ENCODE measurements around the gene CLTC.

DNA sequence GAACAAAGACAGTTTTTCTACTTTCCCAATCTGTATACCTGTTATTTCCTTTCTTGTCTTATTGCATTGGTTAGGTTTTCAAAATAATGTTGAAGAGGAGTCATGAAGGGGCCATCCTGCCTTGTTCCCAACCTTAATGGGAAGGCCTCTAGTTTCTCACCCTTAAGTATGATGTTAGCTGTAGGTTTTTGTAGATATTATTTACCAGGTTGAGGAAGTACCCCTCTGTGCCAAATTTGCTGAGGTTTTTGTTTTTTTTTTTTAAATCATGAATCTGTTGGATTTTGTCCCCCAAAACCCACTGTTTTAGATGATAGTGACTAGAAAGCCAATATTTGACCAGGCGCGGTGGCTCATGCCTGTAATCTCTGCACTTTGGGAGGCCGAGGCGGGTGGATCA lies 124.1 kb downstream of the CLTC start:
- no peak for TF ChIP-seq CBFB (CRISPR knock-in tag; IDR thresholded peaks at IDR 0.05; ENCODE audit: low read depth)
- TF ChIP-seq, protein P1, sequence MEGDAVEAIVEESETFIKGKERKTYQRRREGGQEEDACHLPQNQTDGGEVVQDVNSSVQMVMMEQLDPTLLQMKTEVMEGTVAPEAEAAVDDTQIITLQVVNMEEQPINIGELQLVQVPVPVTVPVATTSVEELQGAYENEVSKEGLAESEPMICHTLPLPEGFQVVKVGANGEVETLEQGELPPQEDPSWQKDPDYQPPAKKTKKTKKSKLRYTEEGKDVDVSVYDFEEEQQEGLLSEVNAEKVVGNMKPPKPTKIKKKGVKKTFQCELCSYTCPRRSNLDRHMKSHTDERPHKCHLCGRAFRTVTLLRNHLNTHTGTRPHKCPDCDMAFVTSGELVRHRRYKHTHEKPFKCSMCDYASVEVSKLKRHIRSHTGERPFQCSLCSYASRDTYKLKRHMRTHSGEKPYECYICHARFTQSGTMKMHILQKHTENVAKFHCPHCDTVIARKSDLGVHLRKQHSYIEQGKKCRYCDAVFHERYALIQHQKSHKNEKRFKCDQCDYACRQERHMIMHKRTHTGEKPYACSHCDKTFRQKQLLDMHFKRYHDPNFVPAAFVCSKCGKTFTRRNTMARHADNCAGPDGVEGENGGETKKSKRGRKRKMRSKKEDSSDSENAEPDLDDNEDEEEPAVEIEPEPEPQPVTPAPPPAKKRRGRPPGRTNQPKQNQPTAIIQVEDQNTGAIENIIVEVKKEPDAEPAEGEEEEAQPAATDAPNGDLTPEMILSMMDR (IDR thresholded peaks at IDR 0.05) = no peak
- no peak for TF ChIP-seq JUN (CRISPR knock-in tag; IDR thresholded peaks at IDR 0.05)
- TF ChIP-seq, protein P2, sequence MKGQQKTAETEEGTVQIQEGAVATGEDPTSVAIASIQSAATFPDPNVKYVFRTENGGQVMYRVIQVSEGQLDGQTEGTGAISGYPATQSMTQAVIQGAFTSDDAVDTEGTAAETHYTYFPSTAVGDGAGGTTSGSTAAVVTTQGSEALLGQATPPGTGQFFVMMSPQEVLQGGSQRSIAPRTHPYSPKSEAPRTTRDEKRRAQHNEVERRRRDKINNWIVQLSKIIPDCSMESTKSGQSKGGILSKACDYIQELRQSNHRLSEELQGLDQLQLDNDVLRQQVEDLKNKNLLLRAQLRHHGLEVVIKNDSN (CRISPR knock-in tag; IDR thresholded peaks at IDR 0.05) = no peak
- no peak for TF ChIP-seq MYBL2 (CRISPR knock-in tag; IDR thresholded peaks at IDR 0.05)
- TF ChIP-seq ELF4 (CRISPR knock-in tag; IDR thresholded peaks at IDR 0.05; ENCODE audit: low read depth) = no peak
- TF ChIP-seq ATF6 (CRISPR knock-in tag; IDR thresholded peaks at IDR 0.05) = no peak
- TF ChIP-seq ZNF317 (CRISPR knock-in tag; IDR thresholded peaks at IDR 0.05; ENCODE audit: borderline replicate concordance, low read depth) = no peak
- TF ChIP-seq, protein P3, sequence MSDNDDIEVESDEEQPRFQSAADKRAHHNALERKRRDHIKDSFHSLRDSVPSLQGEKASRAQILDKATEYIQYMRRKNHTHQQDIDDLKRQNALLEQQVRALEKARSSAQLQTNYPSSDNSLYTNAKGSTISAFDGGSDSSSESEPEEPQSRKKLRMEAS (CRISPR knock-in tag; IDR thresholded peaks at IDR 0.05) = no peak
- TF ChIP-seq, protein P4, sequence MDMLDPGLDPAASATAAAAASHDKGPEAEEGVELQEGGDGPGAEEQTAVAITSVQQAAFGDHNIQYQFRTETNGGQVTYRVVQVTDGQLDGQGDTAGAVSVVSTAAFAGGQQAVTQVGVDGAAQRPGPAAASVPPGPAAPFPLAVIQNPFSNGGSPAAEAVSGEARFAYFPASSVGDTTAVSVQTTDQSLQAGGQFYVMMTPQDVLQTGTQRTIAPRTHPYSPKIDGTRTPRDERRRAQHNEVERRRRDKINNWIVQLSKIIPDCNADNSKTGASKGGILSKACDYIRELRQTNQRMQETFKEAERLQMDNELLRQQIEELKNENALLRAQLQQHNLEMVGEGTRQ (CRISPR knock-in tag; IDR thresholded peaks at IDR 0.05) = no peak
- no peak for TF ChIP-seq RELA (CRISPR knock-in tag; IDR thresholded peaks at IDR 0.05; ENCODE audit: borderline replicate concordance)
- TF ChIP-seq CREB1 (CRISPR knock-in tag; IDR thresholded peaks at IDR 0.05) = no peak
- no peak for TF ChIP-seq FOXP1 (CRISPR knock-in tag; IDR thresholded peaks at IDR 0.05; ENCODE audit: borderline replicate concordance)
- no peak for TF ChIP-seq HMGXB4 (CRISPR knock-in tag; IDR thresholded peaks at IDR 0.05)

Data from WTC11 (cell line).